Smooth muscle cell (in vitro differentiated cells): ENCODE measurements around the gene PITX2. TPM values are rescaled to one million over a fixed set of nuclear protein-coding genes. Genes with fewer than 3 reads are reported as not detected.
A peak's percentile ranks its signal among the peaks of the same experiment; 100 is the strongest.

Experiments used
- DNase-seq: peaks from one replicate; lab custom pipeline; 2025; ENCODE audit not compliant: unreplicated experiment; lab: John Stamatoyannopoulos, UW
- H2AFZ ChIP-seq: fragments of 200-600 bp; sonication (generic); 2 replicates; pipeline ENCODE4 v1.6.0; 2016; ENCODE audit warnings: antibody characterized with exemption, low read depth, mild to moderate bottlenecking
- H3F3A ChIP-seq: fragments of 200-600 bp; sonication (generic); 2 replicates; pipeline ENCODE4 v1.6.0; 2017; ENCODE audit warnings: antibody characterized with exemption, low read depth
- H3K27ac ChIP-seq: fragments of 200-600 bp; sonication (generic); 2 replicates; pipeline ENCODE4 v1.5.1; 2016; ENCODE audit warnings: low read depth, mild to moderate bottlenecking
- H3K27me3 ChIP-seq: fragments of 200-600 bp; sonication (generic); 2 replicates; pipeline ENCODE4 v1.6.1; 2016; ENCODE audit warnings: low read depth, mild to moderate bottlenecking
- H3K36me3 ChIP-seq: fragments of 200-600 bp; sonication (generic); 2 replicates; pipeline ENCODE4 v1.5.1; 2016; ENCODE audit warnings: low read depth
- H3K4me1 ChIP-seq: fragments of 200-600 bp; sonication (generic); 2 replicates; pipeline ENCODE4 v1.5.1; 2016; ENCODE audit warnings: low read depth
- H3K4me2 ChIP-seq: fragments of 200-600 bp; sonication (generic); 2 replicates; pipeline ENCODE4 v1.6.0; 2016; ENCODE audit warnings: mild to moderate bottlenecking
- H3K4me3 ChIP-seq: fragments of 200-600 bp; sonication (generic); 2 replicates; pipeline ENCODE4 v1.5.1; 2016; ENCODE audit warnings: mild to moderate bottlenecking
- H3K79me2 ChIP-seq: fragments of 200-600 bp; sonication (generic); 2 replicates; pipeline ENCODE4 v1.6.0; 2016; ENCODE audit warnings: low read depth, mild to moderate bottlenecking
- H3K9ac ChIP-seq: fragments of 200-600 bp; sonication (generic); 2 replicates; pipeline ENCODE4 v1.6.0; 2016; ENCODE audit warnings: low read depth
- H3K9me3 ChIP-seq: fragments of 200-600 bp; sonication (generic); replicated peaks from 2 replicates; pipeline ENCODE4 v1.5.1; 2016; ENCODE audit warnings: low read depth
- H4K20me1 ChIP-seq: fragments of 200-600 bp; sonication (generic); 2 replicates; pipeline ENCODE4 v1.6.0; 2016; ENCODE audit warnings: low read depth
- CTCF ChIP-seq: fragments of 200-600 bp; sonication (generic); IDR thresholded peaks from 2 replicates; pipeline ENCODE4 v1.5.1; 2017; ENCODE audit warnings: borderline replicate concordance, mild to moderate bottlenecking, antibody characterized with exemption; ENCODE audit not compliant: insufficient read depth, poor library complexity, severe bottlenecking
- WGBS: methylation state at CpG from one replicate; pipeline ENCODE4 v1.1.7; 2016; ENCODE audit warnings: low lambda C conversion rate; 5-methylcytosine and 5-hydroxymethylcytosine counted together
- polyA plus RNA-seq: library from polyadenylated mRNA; unstranded; fragments of >200 nt; fragmentation: Nextera tagmentation; extraction: Ambion mirVana; gene quantifications from 2 replicates; pipeline ENCODE4 v1.2.1, GENCODE V29; 2016
- total RNA-seq: library from RNA; depleted of rRNA; stranded (reverse); fragments of >200 nt; gene quantifications from 2 replicates; pipeline ENCODE4 v1.2.3, GENCODE V29; 2014

Gene PITX2
- total and polyA plus RNA-seq, 2 experiments from 2014 or later = 289 to 543 TPM

GRCh38 chr4:110668463-110669235, 45.8 kb upstream of the PITX2 start:
- Histone ChIP-seq H3K36me3 (no peaks in the 10 kb centered on the region), H3K9me3 (no peaks in the 10 kb centered on the region), H2AFZ (no peak overlapping the region), H3K4me3 (no peak overlapping the region), H3K79me2 (peaks cover 5% of the 10 kb centered on the region), H3K27ac (peak overlapping the region; percentile 72), H3F3A (peaks cover 22% of the 10 kb centered on the region), H3K4me2 (peak overlapping the region; percentile 34), H3K9ac (no peak overlapping the region), H4K20me1 (no peaks in the 10 kb centered on the region), H3K27me3 (no peaks in the 10 kb centered on the region), H3K4me1 (peaks cover 5% of the 10 kb centered on the region)
- TF ChIP-seq CTCF = no peak
- 31% methylated on average over 6 of the region's 6 CpGs for WGBS
- DNase-seq = no peak

GRCh38 chr4:110667670-110668069, 44.8 kb upstream of the PITX2 start:
- TF ChIP-seq CTCF = no peak
- Histone ChIP-seq H3K27ac (peak overlapping the region; percentile 72), H3K27me3 (no peaks in the 10 kb centered on the region), H3K9ac (no peak overlapping the region), H3K4me1 (peaks cover 9% of the 10 kb centered on the region), H3K4me2 (peak overlapping the region; percentile 34), H3K4me3 (no peak overlapping the region), H2AFZ (peak overlapping the region; percentile 89), H3F3A (peaks cover 19% of the 10 kb centered on the region), H3K79me2 (peaks cover 5% of the 10 kb centered on the region), H3K36me3 (no peaks in the 10 kb centered on the region), H3K9me3 (no peaks in the 10 kb centered on the region), H4K20me1 (no peaks in the 10 kb centered on the region)
- no peak for DNase-seq
- 42% methylated on average over 3 of the region's 3 CpGs for WGBS

- no peak for DNase-seq
- H3K79me2 ChIP-seq = peaks cover 5% of the 10 kb centered on the region
- H2AFZ ChIP-seq = no peak overlapping the region
- no peaks in the 10 kb centered on the region for H3K27me3 ChIP-seq
- H3K4me3 ChIP-seq = no peak overlapping the region
- no peak for TF ChIP-seq CTCF
- H3K27ac ChIP-seq = peak overlapping the region; percentile 30
- H4K20me1 ChIP-seq = no peaks in the 10 kb centered on the region
- H3K4me1 ChIP-seq = peaks cover 9% of the 10 kb centered on the region
- H3K4me2 ChIP-seq = peak overlapping the region; percentile 34
- H3K9ac ChIP-seq = no peak overlapping the region
- H3K9me3 ChIP-seq = no peaks in the 10 kb centered on the region
- H3F3A ChIP-seq = peaks cover 28% of the 10 kb centered on the region
- H3K36me3 ChIP-seq = no peaks in the 10 kb centered on the region
- 33% methylated on average over 3 of the region's 3 CpGs for WGBS
These were observed 43.2 kb upstream of the PITX2 start for GRCh38 chr4:110666030-110666429.
